OCI-LY1 (cell line): ENCODE results near the gene UBE4B.
A peak's percentile ranks its signal among the peaks of the same experiment; 100 is the strongest.

ENCODE experiments used
- H2AFZ ChIP-seq: fragments of 200-600 bp; sonication (generic), shearing (Covaris generic); 2 replicates; pipeline ENCODE4 v1.6.0; 2014; ENCODE audit warnings: antibody characterized with exemption, mild to moderate bottlenecking, low read length
- H3F3A ChIP-seq: fragments of 200-600 bp; sonication (generic), shearing (Covaris generic); 2 replicates; pipeline ENCODE4 v1.6.0; 2014; ENCODE audit warnings: mild to moderate bottlenecking, antibody characterized with exemption, low read length, moderate library complexity; ENCODE audit not compliant: insufficient read depth
- H3K27ac ChIP-seq: fragments of 200-600 bp; sonication (generic); 2 replicates; pipeline ENCODE4 v1.5.1; 2014; ENCODE audit warnings: low read length, mixed run types, mild to moderate bottlenecking, low read depth; ENCODE audit not compliant: poor library complexity, severe bottlenecking
- H3K27me3 ChIP-seq: fragments of 200-600 bp; sonication (generic); 2 replicates; pipeline ENCODE4 v1.6.0; 2014; ENCODE audit warnings: antibody characterized with exemption, mild to moderate bottlenecking, low read length, moderate library complexity; ENCODE audit not compliant: insufficient read depth
- H3K36me3 ChIP-seq: fragments of 200-600 bp; sonication (generic); 2 replicates; pipeline ENCODE4 v1.6.1; 2014; ENCODE audit warnings: mild to moderate bottlenecking, antibody characterized with exemption, low read length, moderate library complexity, mixed read lengths; ENCODE audit not compliant: insufficient read depth
- H3K4me1 ChIP-seq: fragments of 200-600 bp; sonication (generic); 2 replicates; pipeline ENCODE4 v1.5.1; 2014; ENCODE audit warnings: mild to moderate bottlenecking, low read length, moderate library complexity; ENCODE audit not compliant: insufficient read depth, severe bottlenecking
- H3K4me2 ChIP-seq: fragments of 200-600 bp; sonication (generic), shearing (Covaris generic); 2 replicates; pipeline ENCODE4 v1.6.1; 2014; ENCODE audit warnings: low read length
- H3K4me3 ChIP-seq: fragments of 200-600 bp; sonication (generic); 2 replicates; pipeline ENCODE4 v1.5.1; 2014; ENCODE audit warnings: low read length, low read depth, mild to moderate bottlenecking, mixed read lengths; ENCODE audit not compliant: poor library complexity, severe bottlenecking
- H3K79me2 ChIP-seq: fragments of 200-600 bp; shearing (Covaris generic); 2 replicates; pipeline ENCODE4 v1.6.1; 2016; ENCODE audit warnings: mixed run types, low read length, mixed read lengths; ENCODE audit not compliant: insufficient read depth
- H3K9ac ChIP-seq: fragments of 200-600 bp; sonication (generic), shearing (Covaris generic); 2 replicates; pipeline ENCODE4 v1.6.1; 2014; ENCODE audit warnings: mild to moderate bottlenecking, low read length, mixed read lengths
- H3K9me2 ChIP-seq: fragments of 200-600 bp; sonication (generic), shearing (Covaris generic); 2 replicates; pipeline ENCODE4 v1.6.1; 2014; ENCODE audit warnings: low read depth, mild to moderate bottlenecking, low read length, mixed read lengths
- H3K9me3 ChIP-seq: fragments of 200-600 bp; shearing (Covaris generic); 2 replicates; pipeline ENCODE4 v1.6.1; 2014; ENCODE audit warnings: low read length, mixed read lengths
- H4K20me1 ChIP-seq: fragments of 200-600 bp; sonication (generic), shearing (Covaris generic); 2 replicates; pipeline ENCODE4 v1.6.0; 2016; ENCODE audit warnings: mild to moderate bottlenecking, low read length; ENCODE audit not compliant: insufficient read depth
- CTCF ChIP-seq: fragments of 200-600 bp; sonication (generic), shearing (Covaris generic); IDR thresholded peaks from 2 replicates; pipeline ENCODE4 v1.5.1; 2017; ENCODE audit warnings: mild to moderate bottlenecking, antibody characterized with exemption, low read length, moderate library complexity, mixed read lengths
- EZH2 ChIP-seq: fragments of 200-600 bp; sonication (generic), shearing (Covaris generic); IDR thresholded peaks from 2 replicates; pipeline ENCODE4 v1.8.0; 2017; ENCODE audit warnings: borderline replicate concordance, mixed run types, mild to moderate bottlenecking, antibody characterized with exemption, low read length, moderate library complexity, mixed read lengths

The UBE4B gene

GRCh38 chr1:10207810-10208209, 175.1 kb downstream of the UBE4B start:
- H3K36me3 ChIP-seq = no peaks in the 10 kb centered on the region
- H3K4me3 ChIP-seq = no peak overlapping the region
- no peak overlapping the region for H3K27ac ChIP-seq
- H3K27me3 ChIP-seq = peaks cover 5% of the 10 kb centered on the region; the same call in 1 of the 2 replicates
- no peak overlapping the region for H3K4me2 ChIP-seq
- peaks cover 15% of the 10 kb centered on the region for H3K4me1 ChIP-seq
- no peaks in the 10 kb centered on the region for H3K79me2 ChIP-seq
- H3K9ac ChIP-seq = no peak overlapping the region
- H4K20me1 ChIP-seq = no peaks in the 10 kb centered on the region
- H3K9me2 ChIP-seq = no peaks in the 10 kb centered on the region
- H3F3A ChIP-seq = no peaks in the 10 kb centered on the region
- no peak for TF ChIP-seq EZH2
- TF ChIP-seq CTCF = no peak
- H3K9me3 ChIP-seq = no peaks in the 10 kb centered on the region
- no peak overlapping the region for H2AFZ ChIP-seq

- H3F3A ChIP-seq = no peaks in the 10 kb centered on the region
- no peak overlapping the region for H3K27ac ChIP-seq
- no peak overlapping the region for H2AFZ ChIP-seq
- H3K9me2 ChIP-seq = no peaks in the 10 kb centered on the region
- H3K4me3 ChIP-seq = no peak overlapping the region
- no peak overlapping the region for H3K9ac ChIP-seq
- peaks cover 5% of the 10 kb centered on the region; the same call in 1 of the 2 replicates for H3K27me3 ChIP-seq
- no peaks in the 10 kb centered on the region for H3K9me3 ChIP-seq
- no peaks in the 10 kb centered on the region for H4K20me1 ChIP-seq
- TF ChIP-seq CTCF (no peak), EZH2 (no peak)
- H3K4me1 ChIP-seq = peaks cover 15% of the 10 kb centered on the region
- H3K4me2 ChIP-seq = no peak overlapping the region
- H3K36me3 ChIP-seq = no peaks in the 10 kb centered on the region
- H3K79me2 ChIP-seq = no peaks in the 10 kb centered on the region
Observed at GRCh38 chr1:10208537-10208936, 175.8 kb downstream of the UBE4B start.

- Histone ChIP-seq H4K20me1 (no peaks in the 10 kb centered on the region), H3K9ac (peak overlapping the region; percentile 62; the same call in 1 of the 2 replicates), H2AFZ (0 out of 2 replicates have a peak overlapping the region, but pooled peaks have one; percentile 32), H3K27me3 (peaks cover 5% of the 10 kb centered on the region; the same call in 1 of the 2 replicates), H3K9me2 (no peaks in the 10 kb centered on the region), H3K4me3 (peak overlapping the region; percentile 67), H3K4me2 (peak overlapping the region; percentile 90), H3K4me1 (peaks cover 15% of the 10 kb centered on the region), H3K9me3 (no peaks in the 10 kb centered on the region), H3F3A (no peaks in the 10 kb centered on the region), H3K36me3 (no peaks in the 10 kb centered on the region), H3K27ac (no peak overlapping the region), H3K79me2 (no peaks in the 10 kb centered on the region)
- TF ChIP-seq EZH2 = no peak
- TF ChIP-seq CTCF = no peak
Observed at GRCh38 chr1:10209590-10209904, 176.8 kb downstream of the UBE4B start.
